HUDEP-2 (cell line): ENCODE results near the gene RPTOR.

Experiments
- DNase-seq, 76 experiments: peaks; one replicate each; lab custom pipeline; 2025; ENCODE audit not compliant: unreplicated experiment in 76 of 76; lab: John Stamatoyannopoulos, UW

The RPTOR gene

GRCh38 chr17:80773243-80773991 is 228.8 kb downstream of the RPTOR start:
- no peak for DNase-seq

- DNase-seq = no peak
These were observed 229.5 kb downstream of the RPTOR start for GRCh38 chr17:80774146-80774545.

- no peak for DNase-seq
These were observed 230.1 kb downstream of the RPTOR start for GRCh38 chr17:80774643-80775281.

- no peak for DNase-seq
These were observed 231.2 kb downstream of the RPTOR start for GRCh38 chr17:80775863-80776262.

- DNase-seq = no peak
These were observed 232.6 kb downstream of the RPTOR start for GRCh38 chr17:80777274-80777673.

- DNase-seq = no peak
These were observed 234.1 kb downstream of the RPTOR start for GRCh38 chr17:80778716-80779115.

GRCh38 chr17:80779336-80779735 is 234.7 kb downstream of the RPTOR start:
- no peak for DNase-seq

GRCh38 chr17:80779961-80780380 is 235.3 kb downstream of the RPTOR start:
- no peak for DNase-seq

GRCh38 chr17:80780381-80781198 is 236.0 kb downstream of the RPTOR start:
- no peak for DNase-seq

- DNase-seq = no peak
These were observed 236.6 kb downstream of the RPTOR start for GRCh38 chr17:80781211-80781610.

GRCh38 chr17:80781807-80782277 is 237.2 kb downstream of the RPTOR start:
- no peak for DNase-seq

GRCh38 chr17:80782536-80783427 is 238.1 kb downstream of the RPTOR start:
- DNase-seq = no peak

GRCh38 chr17:80783486-80783885 is 238.8 kb downstream of the RPTOR start:
- DNase-seq = no peak

GRCh38 chr17:80783971-80784370 is 239.3 kb downstream of the RPTOR start:
- no peak for DNase-seq

GRCh38 chr17:80785477-80786178 is 241.0 kb downstream of the RPTOR start:
- DNase-seq = no peak

GRCh38 chr17:80786470-80786869 is 241.8 kb downstream of the RPTOR start:
- no peak for DNase-seq

GRCh38 chr17:80786887-80787286 is 242.2 kb downstream of the RPTOR start:
- no peak for DNase-seq

GRCh38 chr17:80787881-80788280 is 243.2 kb downstream of the RPTOR start:
- DNase-seq = no peak

- no peak for DNase-seq
These were observed 244.8 kb downstream of the RPTOR start for GRCh38 chr17:80789356-80789902.
